GM23248 (cell line): Measurements from ENCODE around the gene DNAH2. TPM values are rescaled to one million over a fixed set of nuclear protein-coding genes. Genes with fewer than 3 reads are reported as not detected.

Experiments
- DNase-seq: peaks from one replicate; pipeline ENCODE4 v3.0.0-alpha.2; 2015
- H2AFZ ChIP-seq: fragments of 200-600 bp; sonication (generic); 2 replicates; pipeline ENCODE4 v1.6.1; 2016; ENCODE audit warnings: antibody characterized with exemption
- H3F3A ChIP-seq: fragments of 200-600 bp; sonication (generic); 2 replicates; pipeline ENCODE4 v1.6.1; 2016; ENCODE audit warnings: mild to moderate bottlenecking, antibody characterized with exemption, mixed run types; ENCODE audit not compliant: insufficient read depth
- H3K27ac ChIP-seq: fragments of 200-600 bp; sonication (generic); 2 replicates; pipeline ENCODE4 v1.5.1; 2016; ENCODE audit warnings: mild to moderate bottlenecking
- H3K27me3 ChIP-seq: fragments of 200-600 bp; sonication (generic); replicated peaks from 2 replicates; pipeline ENCODE4 v1.6.1; 2016; ENCODE audit warnings: mild to moderate bottlenecking; ENCODE audit not compliant: insufficient read depth
- H3K36me3 ChIP-seq: fragments of 200-600 bp; sonication (generic); 2 replicates; pipeline ENCODE4 v1.6.1; 2016; ENCODE audit warnings: low read depth, mild to moderate bottlenecking
- H3K4me1 ChIP-seq: fragments of 200-600 bp; sonication (generic); 2 replicates; pipeline ENCODE4 v1.6.1; 2016; ENCODE audit warnings: mild to moderate bottlenecking; ENCODE audit not compliant: insufficient read depth
- H3K4me2 ChIP-seq: fragments of 200-600 bp; sonication (generic); one replicate; pipeline ENCODE4 v1.6.1; 2016; ENCODE audit warnings: mild to moderate bottlenecking; ENCODE audit not compliant: unreplicated experiment
- H3K4me3 ChIP-seq: fragments of 200-600 bp; sonication (generic); 2 replicates; pipeline ENCODE4 v1.5.1; 2016; ENCODE audit warnings: mild to moderate bottlenecking
- H3K79me2 ChIP-seq: fragments of 200-600 bp; sonication (generic); 2 replicates; pipeline ENCODE4 v1.6.1; 2016; ENCODE audit warnings: mild to moderate bottlenecking; ENCODE audit not compliant: insufficient read depth
- H3K9ac ChIP-seq: fragments of 200-600 bp; sonication (generic); 2 replicates; pipeline ENCODE4 v1.6.1; 2016; ENCODE audit warnings: mild to moderate bottlenecking
- H3K9me2 ChIP-seq: fragments of 200-600 bp; sonication (generic); 2 replicates; pipeline ENCODE4 v1.6.1; 2016; ENCODE audit warnings: mixed run types, mild to moderate bottlenecking, moderate library complexity; ENCODE audit not compliant: insufficient read depth
- H3K9me3 ChIP-seq: fragments of 200-600 bp; sonication (generic); one replicate; pipeline ENCODE4 v1.6.1; 2017; ENCODE audit warnings: low read depth
- H4K20me1 ChIP-seq: fragments of 200-600 bp; sonication (generic); 2 replicates; pipeline ENCODE4 v1.6.0; 2016; ENCODE audit not compliant: insufficient read depth
- EZH2 ChIP-seq: fragments of 200-600 bp; sonication (generic); IDR thresholded peaks from 2 replicates; pipeline ENCODE4 v1.6.1; 2018; ENCODE audit warnings: antibody characterized with exemption, mild to moderate bottlenecking; ENCODE audit not compliant: insufficient read depth, poor library complexity, severe bottlenecking
- EZH2phosphoT487 ChIP-seq: fragments of 200-600 bp; sonication (generic); IDR thresholded peaks from 2 replicates; pipeline ENCODE4 v1.6.1; 2018; ENCODE audit warnings: antibody characterized with exemption, moderate library complexity, mild to moderate bottlenecking, low read depth; ENCODE audit not compliant: insufficient read depth
- WGBS, 2 experiments: methylation state at CpG; one replicate each; pipeline ENCODE4 v1.1.6; 2015 to 2017; ENCODE audit warnings: low lambda C conversion rate in 2 of 2, low coverage in 1 of 2; ENCODE audit errors: missing lambda C conversion rate in 2 of 2; 5-methylcytosine and 5-hydroxymethylcytosine counted together
- in situ Hi-C: fragments of 300-500 bp; cut with MboI; formaldehyde crosslinking; loops from 2 replicates; pipeline ENCODE4 v1.15.0; 2020
- polyA plus RNA-seq: library from polyadenylated mRNA; unstranded; fragments of >200 nt; fragmentation: Nextera tagmentation; extraction: Ambion mirVana; gene quantifications from 2 replicates; pipeline ENCODE4 v1.2.1, GENCODE V29; 2016
- total RNA-seq: library from RNA; depleted of rRNA; stranded (reverse); fragments of >200 nt; shearing (Covaris generic); gene quantifications from 2 replicates; pipeline ENCODE4 v1.2.3, GENCODE V29; 2014

The DNAH2 gene
- total and polyA plus RNA-seq, 2 experiments from 2014 or later: not detected

DNA sequence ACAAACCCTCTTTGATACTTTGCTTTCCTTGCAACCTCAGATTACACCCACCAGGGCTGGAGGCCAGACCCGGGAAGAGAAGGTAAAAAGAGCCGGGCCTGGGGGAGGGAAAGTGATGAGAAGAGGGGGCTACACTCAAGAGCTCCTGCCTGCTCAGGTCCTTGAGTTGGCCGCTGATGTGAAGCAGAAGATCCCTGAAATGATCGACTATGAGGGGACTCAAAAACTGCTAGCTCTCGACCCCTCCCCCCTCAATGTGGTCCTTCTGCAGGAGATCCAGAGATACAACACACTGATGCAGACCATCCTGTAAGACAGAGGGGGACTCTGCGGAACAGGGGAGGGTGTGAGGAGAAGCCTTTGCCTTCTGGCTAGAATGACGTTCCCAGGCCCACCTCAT is 113.7 kb downstream of the DNAH2 start:
- no peak overlapping the region for H2AFZ ChIP-seq
- no peak for DNase-seq
- no peaks in the 10 kb centered on the region for H4K20me1 ChIP-seq
- no peaks in the 10 kb centered on the region for H3K27me3 ChIP-seq
- H3F3A ChIP-seq: peaks cover 10% of the 10 kb centered on the region
- H3K9me3 ChIP-seq: no peaks in the 10 kb centered on the region
- TF ChIP-seq EZH2phosphoT487 (no peak), EZH2 (no peak)
- WGBS, 2 experiments: 52 to 72% methylated on average over 6 to 7 of the region's 7 CpGs
- no peak overlapping the region for H3K4me3 ChIP-seq
- peaks cover 4% of the 10 kb centered on the region; the same call in 1 of the 2 replicates for H3K4me1 ChIP-seq
- H3K79me2 ChIP-seq: no peaks in the 10 kb centered on the region
- no peak overlapping the region for H3K27ac ChIP-seq
- in situ Hi-C loops: loop anchor here (10.0 kb wide), 1 partner anchor 56 kb away; no protein-coding TSS in a partner anchor
- no peak overlapping the region for H3K4me2 ChIP-seq
- no peaks in the 10 kb centered on the region for H3K9me2 ChIP-seq
- no peaks in the 10 kb centered on the region for H3K36me3 ChIP-seq
- H3K9ac ChIP-seq: no peak overlapping the region

GRCh38 chr17:7832431-7832830 is 114.9 kb downstream of the DNAH2 start:
- Histone ChIP-seq H3K4me1 (peaks cover 9% of the 10 kb centered on the region), H3K9ac (no peak overlapping the region), H3K36me3 (no peaks in the 10 kb centered on the region), H3K4me2 (no peak overlapping the region), H3K27me3 (no peaks in the 10 kb centered on the region), H3K79me2 (peaks cover 6% of the 10 kb centered on the region; the same call in 1 of the 2 replicates), H3K4me3 (no peak overlapping the region), H3F3A (peaks cover 7% of the 10 kb centered on the region; the same call in 1 of the 2 replicates), H3K27ac (no peak overlapping the region), H2AFZ (no peak overlapping the region), H3K9me2 (no peaks in the 10 kb centered on the region), H3K9me3 (no peaks in the 10 kb centered on the region), H4K20me1 (no peaks in the 10 kb centered on the region)
- DNase-seq: no peak
- 55 to 56% methylated on average over 10 of the region's 10 CpGs for WGBS, 2 experiments
- no peak for TF ChIP-seq EZH2phosphoT487
- TF ChIP-seq EZH2: no peak
- in situ Hi-C loops: loop anchor here (10.0 kb wide), 1 partner anchor 58 kb away; no protein-coding TSS in a partner anchor

DNA sequence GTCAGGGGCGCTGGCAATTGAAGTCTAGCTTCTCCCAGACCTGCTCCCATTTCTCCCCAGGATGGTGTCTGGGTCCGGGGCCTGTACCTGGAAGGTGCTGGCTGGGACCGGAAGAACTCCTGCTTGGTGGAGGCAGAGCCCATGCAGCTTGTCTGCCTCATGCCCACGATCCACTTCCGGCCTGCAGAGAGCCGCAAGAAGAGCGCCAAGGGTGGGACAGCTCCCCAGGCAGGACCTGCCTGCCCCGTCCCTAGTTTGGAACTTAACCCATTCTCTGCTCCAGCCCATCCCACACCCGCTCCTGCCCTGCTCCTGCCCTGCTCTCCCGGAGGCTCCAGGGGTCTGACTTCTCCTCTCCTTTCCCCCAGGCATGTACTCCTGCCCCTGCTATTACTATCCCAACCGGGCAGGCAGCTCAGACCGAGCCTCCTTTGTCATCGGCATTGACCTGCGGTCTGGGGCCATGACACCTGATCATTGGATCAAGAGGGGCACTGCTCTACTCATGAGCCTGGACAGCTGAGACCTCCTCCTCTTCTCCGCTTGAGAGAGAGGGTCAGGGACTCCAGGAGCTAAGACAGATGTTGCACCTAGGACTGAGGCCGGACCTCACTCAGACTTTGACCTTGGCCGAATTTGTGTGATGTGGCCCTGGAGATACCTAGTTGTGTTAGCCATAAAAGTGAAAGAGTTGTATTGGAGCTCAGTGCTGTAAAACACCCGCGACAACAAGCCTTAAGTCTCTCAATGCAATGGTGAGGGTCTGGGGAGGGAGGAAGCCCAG is 115.7 kb downstream of the DNAH2 start:
- Histone ChIP-seq H3K9me2 (no peaks in the 10 kb centered on the region), H3K27ac (no peak overlapping the region), H3K4me2 (peak overlapping the region; percentile 81), H3K27me3 (no peaks in the 10 kb centered on the region), H3K4me3 (peak overlapping the region; percentile 83), H3F3A (peaks cover 9% of the 10 kb centered on the region; the same call in 1 of the 2 replicates), H3K79me2 (peaks cover 10% of the 10 kb centered on the region; the same call in 1 of the 2 replicates), H3K9me3 (no peaks in the 10 kb centered on the region), H3K9ac (0 out of 2 replicates have a peak overlapping the region, but pooled peaks have one; percentile 96), H3K36me3 (no peaks in the 10 kb centered on the region), H3K4me1 (peaks cover 15% of the 10 kb centered on the region), H4K20me1 (no peaks in the 10 kb centered on the region), H2AFZ (peak overlapping the region; percentile 79)
- 16 to 19% methylated on average over 19 of the region's 19 CpGs for WGBS, 2 experiments
- in situ Hi-C loops: loop anchor here (10.0 kb wide), 1 partner anchor 58 kb away; no protein-coding TSS in a partner anchor
- no peak for TF ChIP-seq EZH2phosphoT487
- no peak for TF ChIP-seq EZH2
- no peak for DNase-seq

DNA sequence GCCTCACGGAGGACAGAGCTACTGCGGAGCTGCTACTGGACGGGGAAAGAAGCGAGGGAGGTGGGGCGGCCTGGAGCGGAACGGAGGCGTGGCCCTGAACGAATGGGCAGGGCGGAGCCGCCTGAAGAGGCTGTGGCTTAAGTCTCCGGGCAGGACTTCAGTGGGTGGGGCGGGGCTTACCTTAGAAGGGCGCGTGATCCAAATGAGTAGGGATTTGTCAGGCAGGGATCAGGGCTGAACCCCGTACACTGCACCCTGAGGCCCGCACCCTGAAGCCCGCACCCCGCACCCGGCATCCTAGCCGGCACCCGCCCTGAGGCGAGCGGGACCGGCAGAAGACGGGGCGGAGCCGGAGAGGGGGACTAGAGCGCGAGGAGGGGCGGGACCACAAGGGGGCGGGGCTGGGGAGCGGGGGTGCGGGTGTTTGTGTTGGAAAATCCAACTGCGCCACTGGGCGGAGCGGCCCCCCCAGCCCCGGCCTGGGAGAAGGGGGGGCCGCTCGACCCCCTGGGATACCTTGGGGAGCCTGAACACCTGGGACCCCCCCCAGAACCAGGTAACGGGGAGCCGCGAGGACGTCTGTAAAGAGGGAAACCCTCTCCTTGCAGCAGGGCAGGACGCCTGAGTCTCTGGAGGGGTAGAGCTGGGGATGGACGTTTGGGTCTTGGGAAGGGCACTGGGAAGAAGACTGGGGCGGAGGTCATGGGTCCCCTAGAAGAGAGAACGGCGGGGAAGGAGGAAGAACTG is 116.4 kb downstream of the DNAH2 start, which contains the start of gene KDM6B:
Gene KDM6B (plus strand): TSS at position 423 of the 747 bp plus-strand sequence. CDS start 11,338 bp downstream, outside the sequence.
- peak within 1 kb of the TSS; percentile 83 for H3K4me3 ChIP-seq
- 1 to 2% methylated on average over 23 to 49 of the region's 49 CpGs for WGBS, 2 experiments
- TF ChIP-seq EZH2phosphoT487 (no peak), EZH2 (no peak)
- peaks cover 9% of the 10 kb centered on the region; the same call in 1 of the 2 replicates for H3F3A ChIP-seq
- H3K9me2 ChIP-seq: no peaks in the 10 kb centered on the region
- H3K79me2 ChIP-seq: peaks cover 15% of the 10 kb centered on the region
- peak; percentile 98 for DNase-seq
- H3K4me1 ChIP-seq: peaks cover 17% of the 10 kb centered on the region
- H3K27ac ChIP-seq: peak within 1 kb of the TSS; percentile 97
- H3K36me3 ChIP-seq: no peaks in the 10 kb centered on the region
- H4K20me1 ChIP-seq: no peaks in the 10 kb centered on the region
- H3K27me3 ChIP-seq: no peaks in the 10 kb centered on the region
- H2AFZ ChIP-seq: peak within 1 kb of the TSS; percentile 79
- H3K9ac ChIP-seq: peak within 1 kb of the TSS; percentile 96
- in situ Hi-C loops: loop anchor here (10.0 kb wide), 1 partner anchor 59 kb away; no protein-coding TSS in a partner anchor
- peak within 1 kb of the TSS; percentile 81 for H3K4me2 ChIP-seq
- H3K9me3 ChIP-seq: no peaks in the 10 kb centered on the region
